Measurements from ENCODE around the gene DDI2. TPM values are rescaled to one million over a fixed set of nuclear protein-coding genes. Genes with fewer than 3 reads are reported as not detected.

Gene DDI2
- total and polyA plus RNA-seq, 12 donors = 2.1 to 29.6 (median 23.9) TPM

- Histone ChIP-seq H3K27me3 (no peaks in the 10 kb centered on the region), H3K4me3 (no peak overlapping the region), H3K27ac (peak overlapping the region in 2 of 10 donors; percentile 24 to 39), H3K9me3 (no peaks in the 10 kb centered on the region), H3K36me3 (peaks cover 0 to 21% (median 0%) of the 10 kb centered on the region in 9 donors), H3K4me1 (peaks cover 26 to 82% (median 70%) of the 10 kb centered on the region in 9 donors)
- DNase-seq = no peak
- intact Hi-C loops (cut with DNase I) = loop anchor here in 1 of 10 donors (10.0 kb wide), 1 partner anchor 86 kb away; the partner anchor contains the start of gene DDI2
- no peak for TF ChIP-seq CTCF (IDR thresholded peaks at IDR 0.05)
- WGBS, 2 donors = 51 to 55% methylated on average over 6 of the region's 6 CpGs
- no peak for ATAC-seq
Measured at GRCh38 chr1:15700508-15700907, 83.2 kb downstream of the DDI2 start.

- no peak for DNase-seq
- peaks cover 26 to 82% (median 76%) of the 10 kb centered on the region in 9 donors for H3K4me1 ChIP-seq
- WGBS, 2 donors = 85 to 90% methylated on average over 8 of the region's 8 CpGs
- peaks cover 0 to 25% (median 0%) of the 10 kb centered on the region in 9 donors for H3K36me3 ChIP-seq
- intact Hi-C loops (cut with DNase I) = loop anchor here in 1 of 10 donors (10.0 kb wide), 1 partner anchor 87 kb away; the partner anchor contains the start of gene DDI2
- no peak for ATAC-seq
- H3K27me3 ChIP-seq = no peaks in the 10 kb centered on the region
- no peak for TF ChIP-seq CTCF (IDR thresholded peaks at IDR 0.05)
- H3K9me3 ChIP-seq = no peaks in the 10 kb centered on the region
- peak overlapping the region in 4 of 10 donors; percentile 89 to 93 (median 92) for H3K27ac ChIP-seq
- H3K4me3 ChIP-seq = no peak overlapping the region
Measured at GRCh38 chr1:15701784-15702183, 84.5 kb downstream of the DDI2 start.

- Histone ChIP-seq H3K4me3 (peak overlapping the region in 3 of 10 donors; percentile 0 to 10 (median 0)), H3K4me1 (peaks cover 26 to 82% (median 75%) of the 10 kb centered on the region in 9 donors), H3K9me3 (no peaks in the 10 kb centered on the region), H3K36me3 (peaks cover 0 to 28% (median 0%) of the 10 kb centered on the region in 9 donors), H3K27ac (peak overlapping the region; percentile 62 to 93 (median 87)), H3K27me3 (no peaks in the 10 kb centered on the region)
- no peak for DNase-seq
- 62% methylated on average over 19 of the region's 19 CpGs for WGBS, 2 donors
- intact Hi-C loops (cut with DNase I) = loop anchor here in 1 of 10 donors (10.0 kb wide), 1 partner anchor 88 kb away; the partner anchor contains the start of gene DDI2
- peak; percentile 40 to 72 (median 64) for ATAC-seq
- peak in 4 of 9 donors; percentile 27 to 45 (median 32) for TF ChIP-seq CTCF (IDR thresholded peaks at IDR 0.05)
Measured at GRCh38 chr1:15702722-15703550, 85.7 kb downstream of the DDI2 start.

GRCh38 chr1:15703562-15703961, 86.3 kb downstream of the DDI2 start:
- no peak for TF ChIP-seq CTCF (IDR thresholded peaks at IDR 0.05)
- H3K9me3 ChIP-seq = no peaks in the 10 kb centered on the region
- WGBS, 2 donors = 15 to 21% methylated on average over 9 of the region's 9 CpGs
- peak; percentile 64 to 83 for DNase-seq
- peaks cover 26 to 88% (median 70%) of the 10 kb centered on the region in 9 donors for H3K4me1 ChIP-seq
- H3K4me3 ChIP-seq = peak overlapping the region in 3 of 10 donors; percentile 0 to 10 (median 0)
- ATAC-seq = peak; percentile 86 to 95 (median 93)
- H3K27ac ChIP-seq = peak overlapping the region; percentile 62 to 93 (median 87)
- intact Hi-C loops (cut with DNase I) = loop anchor here in 1 of 10 donors (10.0 kb wide), 1 partner anchor 89 kb away; the partner anchor contains the start of gene DDI2
- no peaks in the 10 kb centered on the region for H3K27me3 ChIP-seq
- peaks cover 0 to 28% (median 0%) of the 10 kb centered on the region in 9 donors for H3K36me3 ChIP-seq

Data from heart right ventricle (tissue), 16 donors.